ENCODE measurements around the gene FAM72D. TPM values are rescaled to one million over a fixed set of nuclear protein-coding genes. Genes with fewer than 3 reads are reported as not detected.
A peak's percentile ranks its signal among the peaks of the same experiment; 100 is the strongest.
"Not testable (repeated sequence)": the region's sequence is repeated elsewhere in the genome, so short reads cannot be mapped to it uniquely, and the experiment has no call there.

The FAM72D gene
- polyA plus RNA-seq, 3 donors from 2014 or later, result 0.16 TPM; not detected in 2

GRCh38 chr1:145115587-145116493 is 20.1 kb downstream of the FAM72D start:
- not testable (repeated sequence) for DNase-seq; H3K4me3 Mint-ChIP-seq; H3K4me1 Mint-ChIP-seq; H3K27me3 Mint-ChIP-seq (ENCODE audit: low read depth in 3 of 3); H3K36me3 Mint-ChIP-seq; H3K9me3 Mint-ChIP-seq; H3K27ac Mint-ChIP-seq

- not testable (repeated sequence) for H3K4me1 Mint-ChIP-seq; H3K36me3 Mint-ChIP-seq; H3K4me3 Mint-ChIP-seq; DNase-seq; H3K27me3 Mint-ChIP-seq (ENCODE audit: low read depth in 3 of 3); H3K9me3 Mint-ChIP-seq; H3K27ac Mint-ChIP-seq
Measured at GRCh38 chr1:145119842-145120241, 24.1 kb downstream of the FAM72D start.

GRCh38 chr1:145122344-145123061 is 26.7 kb downstream of the FAM72D start:
- not testable (repeated sequence) for DNase-seq, H3K4me3 Mint-ChIP-seq

GRCh38 chr1:145123062-145123395 is 27.3 kb downstream of the FAM72D start:
- not testable (repeated sequence) for DNase-seq

More at GRCh38 chr1:145122344-145123061, 26.7 kb downstream of the FAM72D start:
- not testable (repeated sequence) for H3K4me1 Mint-ChIP-seq; H3K27ac Mint-ChIP-seq; H3K36me3 Mint-ChIP-seq; H3K9me3 Mint-ChIP-seq; H3K27me3 Mint-ChIP-seq (ENCODE audit: low read depth in 3 of 3)

GRCh38 chr1:145123992-145124641 is 28.3 kb downstream of the FAM72D start:
- H3K36me3 Mint-ChIP-seq; H3K4me1 Mint-ChIP-seq; H3K27ac Mint-ChIP-seq; DNase-seq; H3K9me3 Mint-ChIP-seq; H3K27me3 Mint-ChIP-seq (ENCODE audit: low read depth in 3 of 3); H3K4me3 Mint-ChIP-seq: not testable (repeated sequence)

More at GRCh38 chr1:145123062-145123395, 27.3 kb downstream of the FAM72D start:
- not testable (repeated sequence) for H3K27ac Mint-ChIP-seq; H3K36me3 Mint-ChIP-seq; H3K4me3 Mint-ChIP-seq; H3K27me3 Mint-ChIP-seq (ENCODE audit: low read depth in 3 of 3); H3K9me3 Mint-ChIP-seq; H3K4me1 Mint-ChIP-seq

- H3K27ac Mint-ChIP-seq; H3K4me3 Mint-ChIP-seq; DNase-seq; H3K27me3 Mint-ChIP-seq (ENCODE audit: low read depth in 3 of 3); H3K9me3 Mint-ChIP-seq; H3K36me3 Mint-ChIP-seq; H3K4me1 Mint-ChIP-seq: not testable (repeated sequence)
Measured at GRCh38 chr1:145125112-145125511, 29.3 kb downstream of the FAM72D start.

- not testable (repeated sequence) for H3K9me3 Mint-ChIP-seq; DNase-seq; H3K27ac Mint-ChIP-seq; H3K27me3 Mint-ChIP-seq (ENCODE audit: low read depth in 3 of 3); H3K4me1 Mint-ChIP-seq; H3K4me3 Mint-ChIP-seq; H3K36me3 Mint-ChIP-seq
Measured at GRCh38 chr1:145127144-145127543, 31.4 kb downstream of the FAM72D start.

- not testable (repeated sequence) for H3K4me3 Mint-ChIP-seq; H3K27me3 Mint-ChIP-seq (ENCODE audit: low read depth in 3 of 3); DNase-seq; H3K27ac Mint-ChIP-seq; H3K4me1 Mint-ChIP-seq; H3K9me3 Mint-ChIP-seq; H3K36me3 Mint-ChIP-seq
Measured at GRCh38 chr1:145128697-145129469, 33.1 kb downstream of the FAM72D start.

- DNase-seq; H3K36me3 Mint-ChIP-seq; H3K27me3 Mint-ChIP-seq (ENCODE audit: low read depth in 3 of 3); H3K4me1 Mint-ChIP-seq; H3K9me3 Mint-ChIP-seq; H3K27ac Mint-ChIP-seq; H3K4me3 Mint-ChIP-seq: not testable (repeated sequence)
Measured at GRCh38 chr1:145134476-145134875, 38.7 kb downstream of the FAM72D start.

- DNase-seq; H3K27ac Mint-ChIP-seq; H3K9me3 Mint-ChIP-seq; H3K27me3 Mint-ChIP-seq (ENCODE audit: low read depth in 3 of 3); H3K4me1 Mint-ChIP-seq; H3K36me3 Mint-ChIP-seq; H3K4me3 Mint-ChIP-seq: not testable (repeated sequence)
Measured at GRCh38 chr1:145140549-145140948, 44.8 kb downstream of the FAM72D start.

GRCh38 chr1:145144264-145144913 is 48.6 kb downstream of the FAM72D start:
- not testable (repeated sequence) for H3K36me3 Mint-ChIP-seq; H3K4me1 Mint-ChIP-seq; H3K4me3 Mint-ChIP-seq; H3K27ac Mint-ChIP-seq; DNase-seq; H3K9me3 Mint-ChIP-seq; H3K27me3 Mint-ChIP-seq (ENCODE audit: low read depth in 3 of 3)

GRCh38 chr1:145146308-145146707 is 50.5 kb downstream of the FAM72D start:
- H3K4me1 Mint-ChIP-seq; H3K27me3 Mint-ChIP-seq (ENCODE audit: low read depth in 3 of 3); DNase-seq; H3K9me3 Mint-ChIP-seq; H3K36me3 Mint-ChIP-seq: not testable (repeated sequence)
- H3K4me3 Mint-ChIP-seq, result peak overlapping the region in 3 of 5 donors; percentile 13 to 49 (median 16)
- H3K27ac Mint-ChIP-seq, result peak overlapping the region in 2 of 6 donors; percentile 14 to 22

- H3K27ac Mint-ChIP-seq; H3K36me3 Mint-ChIP-seq; H3K27me3 Mint-ChIP-seq (ENCODE audit: low read depth in 3 of 3); H3K9me3 Mint-ChIP-seq; H3K4me1 Mint-ChIP-seq: not testable (repeated sequence)
- peak overlapping the region; percentile 5 to 64 (median 44) for H3K4me3 Mint-ChIP-seq
- peak; percentile 9 to 22 (median 13) for DNase-seq
Measured at GRCh38 chr1:145147172-145147571, 51.4 kb downstream of the FAM72D start.
